Stimulated activated naive CD4-positive, alpha-beta T cell treated with Interleukin-2 at 50 U/mL for 16 hours (primary cell): ENCODE data around the gene UST.

Source experiments
- DNase-seq: peaks from one replicate; lab custom pipeline; 2025; lab: John Stamatoyannopoulos, UW

The UST gene

GRCh38 chr6:148803979-148804378 is 57.1 kb downstream of the UST start:
- DNase-seq = no peak

DNA sequence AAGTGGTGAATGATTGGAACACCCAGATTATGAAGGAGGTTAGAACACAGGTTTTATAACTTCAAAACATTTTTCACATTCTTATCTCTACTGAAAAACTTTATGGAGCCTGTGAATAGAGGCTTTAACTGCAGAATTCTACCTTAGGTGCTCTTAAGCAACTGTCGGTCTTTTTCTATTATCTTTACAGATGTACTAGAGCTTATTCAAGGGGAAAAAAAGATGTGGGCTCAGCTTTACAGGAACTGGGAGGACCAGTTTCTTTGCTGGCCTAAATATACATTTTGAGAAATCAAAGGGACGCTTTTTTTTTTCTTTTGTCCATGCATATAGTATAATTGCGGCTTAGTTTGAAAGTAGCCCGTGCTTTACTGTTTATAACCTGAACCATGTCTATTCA is 58.9 kb downstream of the UST start:
- no peak for DNase-seq

DNA sequence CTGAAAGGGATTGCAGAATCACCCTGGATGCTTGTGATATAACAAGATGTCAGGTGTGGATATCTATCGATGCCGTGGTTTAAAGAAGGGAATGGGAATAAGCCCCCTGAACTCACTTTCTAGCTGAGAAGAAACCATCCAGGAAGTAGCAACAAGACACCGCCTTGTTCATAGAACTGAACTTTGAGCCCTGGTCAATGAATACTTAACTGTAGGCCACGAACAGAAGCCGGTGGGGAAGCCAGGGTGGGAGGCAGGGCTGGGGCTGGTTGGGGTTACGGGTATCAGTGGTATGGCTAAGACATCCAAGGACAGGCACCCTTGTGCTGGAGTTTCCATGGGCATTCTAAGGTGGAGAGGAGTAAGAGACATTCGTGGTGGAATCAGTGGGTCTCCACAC is 61.0 kb downstream of the UST start:
- no peak for DNase-seq

GRCh38 chr6:148808786-148809304 is 62.0 kb downstream of the UST start:
- no peak for DNase-seq

DNA sequence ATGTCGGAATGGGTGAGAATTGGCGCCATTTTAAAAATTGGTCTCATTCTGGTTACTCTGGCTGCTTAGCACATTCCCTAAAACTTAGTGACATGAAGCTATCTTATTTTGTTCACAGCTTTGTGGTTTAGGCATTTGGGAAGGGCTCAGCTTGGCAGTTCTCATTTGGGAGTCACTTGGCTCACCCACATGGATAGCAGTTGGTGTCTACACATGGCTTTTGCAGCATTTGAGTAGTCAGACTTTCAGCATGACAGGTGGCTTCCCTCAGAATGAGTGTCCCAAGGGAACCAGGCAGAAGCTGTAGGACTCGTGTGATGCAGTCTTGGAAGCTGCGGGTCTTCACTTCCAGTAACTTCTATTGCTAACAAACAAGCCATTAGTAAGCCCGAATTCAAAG is 64.6 kb downstream of the UST start:
- DNase-seq = no peak

DNA sequence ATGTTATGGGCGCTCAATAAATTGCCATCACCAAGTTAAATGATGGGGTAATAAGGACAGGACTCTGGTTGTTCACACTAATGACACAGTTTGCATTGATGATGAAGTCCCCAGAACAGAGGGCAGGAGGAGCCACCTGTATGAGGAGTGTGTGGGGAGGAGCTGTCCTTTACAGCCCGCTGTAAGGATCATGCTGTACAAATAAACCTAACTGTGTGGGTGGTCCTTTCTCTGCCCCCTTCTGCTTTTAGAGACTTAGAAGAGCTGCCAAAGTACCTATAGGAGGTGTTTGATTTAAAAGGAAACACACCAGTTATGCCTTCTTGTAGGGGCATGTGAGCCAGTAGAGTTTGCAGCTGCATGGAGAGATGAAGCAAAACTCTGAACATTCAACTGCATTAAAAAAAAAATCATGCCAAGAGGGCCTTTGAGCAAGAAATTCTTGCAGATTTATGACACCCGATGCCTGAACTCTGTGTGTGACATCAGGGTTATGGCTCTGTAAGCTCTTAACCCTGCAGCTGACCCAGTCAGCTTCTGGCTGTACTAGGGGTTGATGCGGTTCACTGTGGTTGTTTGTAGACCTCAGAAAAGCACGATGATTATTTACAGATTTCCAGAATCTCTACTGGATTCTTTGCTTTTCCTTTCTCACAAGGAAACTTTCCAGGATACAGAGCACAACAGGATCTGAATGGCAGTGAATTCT is 67.4 kb downstream of the UST start:
- DNase-seq = no peak

DNA sequence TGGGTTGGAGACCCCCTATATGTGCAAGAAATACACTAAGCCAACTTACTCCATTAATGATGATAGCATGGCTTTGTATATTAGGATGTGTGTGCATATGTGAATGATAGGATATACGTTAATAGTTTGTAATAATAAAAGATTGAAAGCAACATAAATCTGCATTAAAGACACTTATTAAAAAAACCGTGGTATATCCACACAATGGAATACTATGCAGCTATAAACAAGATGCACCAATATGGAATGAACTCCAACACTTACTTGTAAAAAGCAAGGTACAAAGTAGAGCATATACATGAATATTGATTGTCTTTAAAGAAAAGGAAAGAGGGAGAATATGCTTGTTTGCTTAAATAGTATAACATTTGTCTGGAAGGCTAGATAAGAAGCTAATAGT is 68.0 kb downstream of the UST start:
- no peak for DNase-seq

DNA sequence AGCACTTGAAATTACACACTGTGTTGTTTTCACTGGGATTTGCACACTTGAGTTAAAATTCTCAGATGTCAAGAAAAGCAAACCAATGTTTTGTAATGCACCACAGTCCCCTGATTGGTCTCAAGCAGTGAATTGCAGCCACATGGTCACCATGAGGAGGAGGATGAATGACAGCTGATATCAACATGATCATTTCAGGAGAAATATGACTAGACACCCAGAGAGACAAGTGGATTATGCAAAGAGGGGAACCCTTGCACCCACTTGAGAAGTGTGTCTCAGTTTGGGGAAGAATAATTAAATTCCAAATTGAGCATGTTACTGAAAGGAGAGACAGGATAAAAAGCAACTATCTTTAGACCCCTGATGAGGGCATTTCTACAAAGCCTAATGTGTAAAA is 69.3 kb downstream of the UST start:
- DNase-seq = no peak

- DNase-seq = no peak
These were observed 70.9 kb downstream of the UST start for GRCh38 chr6:148817689-148818088.

- DNase-seq = no peak
These were observed 72.2 kb downstream of the UST start for GRCh38 chr6:148818939-148819575.

- DNase-seq = no peak
These were observed 73.0 kb downstream of the UST start for GRCh38 chr6:148819852-148820251.

DNA sequence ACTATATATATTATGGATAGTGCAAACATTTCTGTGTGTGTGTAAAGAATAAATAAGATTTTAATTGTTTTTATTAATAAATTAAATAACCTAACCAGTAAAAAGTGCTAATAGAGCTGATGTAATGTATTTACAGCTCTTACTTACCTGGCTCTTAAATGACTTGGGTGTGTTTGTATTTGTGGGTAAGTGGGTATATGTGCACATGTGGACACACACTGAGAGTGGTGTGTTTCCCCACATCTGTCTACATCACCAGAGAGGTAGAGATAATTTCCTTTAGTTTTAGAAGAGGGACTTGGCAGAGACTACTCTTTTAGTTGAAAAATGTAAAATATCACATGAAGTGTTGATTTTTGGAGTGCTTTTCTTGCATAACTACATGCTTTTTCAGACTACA is 76.0 kb downstream of the UST start:
- DNase-seq = no peak

DNA sequence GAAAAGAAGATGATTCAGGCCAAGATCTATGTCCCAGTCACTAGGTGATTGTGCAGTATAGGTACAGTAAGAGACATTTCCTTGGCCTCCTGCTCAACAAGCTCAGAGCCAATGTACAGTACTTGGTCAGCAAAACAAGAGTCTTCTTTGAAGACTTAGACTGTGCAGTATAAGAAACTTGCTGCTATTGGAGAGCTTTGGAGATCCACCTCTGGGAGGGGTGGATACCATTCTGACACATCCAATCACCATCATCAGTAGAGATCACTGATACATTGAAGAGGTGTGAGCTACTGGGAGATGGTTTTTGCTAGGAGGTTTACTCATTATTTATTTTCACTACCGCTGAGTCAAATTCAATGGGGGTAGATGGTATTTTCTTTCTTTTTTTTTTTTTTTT is 77.5 kb downstream of the UST start:
- DNase-seq = no peak

DNA sequence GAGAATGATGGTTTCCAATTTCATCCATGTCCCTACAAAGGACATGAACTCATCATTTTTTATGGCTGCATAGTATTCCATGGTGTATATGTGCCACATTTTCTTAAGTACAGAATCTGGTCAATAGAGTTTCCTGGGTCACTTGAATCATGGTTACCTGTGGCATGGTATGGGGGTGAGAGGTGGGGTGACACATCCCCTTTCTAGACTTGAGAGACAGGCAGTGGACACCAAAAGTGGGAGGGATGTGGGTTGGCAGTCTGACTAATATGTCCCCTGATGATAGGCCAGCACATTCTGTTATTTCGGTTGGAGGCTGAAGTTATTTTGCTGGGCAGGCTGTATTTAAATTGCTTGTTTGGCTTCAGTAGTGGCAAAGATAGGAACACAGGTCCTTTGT is 78.1 kb downstream of the UST start:
- no peak for DNase-seq

DNA sequence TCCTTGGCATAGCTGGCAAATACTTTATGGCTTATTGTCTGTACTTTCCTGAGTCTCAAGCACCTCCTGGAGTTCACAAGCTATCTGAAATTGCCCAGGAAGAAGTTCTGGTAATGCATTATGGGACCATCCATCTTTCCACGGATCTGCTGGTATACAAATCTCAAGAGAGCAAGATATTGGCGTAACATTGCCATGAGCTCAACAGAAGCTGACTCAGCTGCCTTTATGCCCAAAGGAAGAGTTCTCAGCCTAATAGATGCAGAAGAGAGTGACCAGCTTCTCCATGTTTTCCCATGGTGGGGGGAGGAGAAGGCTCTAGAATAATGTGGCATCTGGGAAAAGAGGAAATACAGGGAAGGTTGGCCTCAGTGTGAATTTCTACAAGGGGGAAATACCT is 78.7 kb downstream of the UST start:
- DNase-seq = no peak

- no peak for DNase-seq
These were observed 80.7 kb downstream of the UST start for GRCh38 chr6:148827416-148828045.

DNA sequence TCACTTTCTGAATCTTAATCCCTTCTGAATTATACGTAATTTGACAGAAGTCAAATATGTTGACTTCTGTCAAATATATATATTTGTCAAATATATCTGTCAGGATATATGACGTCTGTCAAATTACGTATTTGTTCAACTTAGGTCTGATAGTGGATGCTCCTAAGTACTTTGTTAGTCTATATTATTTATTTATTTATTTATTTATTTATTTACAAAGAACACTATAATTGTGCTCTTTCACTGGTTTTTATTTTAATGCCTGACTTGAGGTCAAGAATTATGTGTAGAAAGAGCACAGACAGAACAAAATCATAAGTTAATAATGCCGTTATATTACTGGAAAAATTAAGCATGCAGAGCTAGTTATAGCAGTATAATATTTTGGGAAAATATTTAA is 81.2 kb downstream of the UST start:
- DNase-seq = no peak

GRCh38 chr6:148829415-148830101 is 82.7 kb downstream of the UST start:
- DNase-seq = no peak

DNA sequence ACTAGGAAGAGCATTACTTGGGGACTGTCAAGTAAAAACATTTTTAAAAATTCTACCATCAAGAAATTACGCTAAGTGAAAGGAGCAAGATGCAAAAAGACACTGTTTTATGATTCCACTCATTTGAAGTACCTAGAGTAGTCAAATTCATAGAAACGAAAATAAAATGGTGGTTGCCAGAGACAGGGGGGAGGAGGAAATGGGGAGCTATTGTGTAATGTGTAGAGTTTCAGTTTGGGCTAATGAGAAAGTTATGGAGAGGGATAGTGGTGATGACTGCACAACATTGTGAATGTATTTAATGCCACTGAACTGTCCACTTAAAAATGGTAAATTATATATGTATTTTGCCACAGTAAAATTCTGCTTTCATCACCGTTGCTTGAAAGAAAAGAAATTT is 83.8 kb downstream of the UST start:
- no peak for DNase-seq

GRCh38 chr6:148831064-148831463 is 84.2 kb downstream of the UST start:
- DNase-seq = peak; percentile 26

DNA sequence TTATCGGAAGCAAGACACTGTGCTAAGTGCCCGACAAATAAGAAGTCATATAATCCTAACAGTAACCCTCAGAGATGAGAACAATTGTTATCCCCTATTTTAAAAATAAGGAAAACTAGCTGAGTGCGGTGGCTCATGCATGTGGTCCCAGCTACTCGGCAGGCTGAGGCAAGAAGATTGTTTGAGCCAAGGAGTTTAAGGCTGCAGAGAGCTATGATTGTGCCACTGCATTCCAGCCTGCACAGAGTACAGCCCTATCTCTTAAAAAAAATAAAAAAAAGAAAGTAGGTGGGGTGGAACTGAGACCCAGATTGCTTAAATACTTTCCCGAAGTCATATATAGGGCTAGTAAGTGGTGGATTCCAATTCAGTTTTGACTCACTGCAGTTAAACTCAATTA is 84.7 kb downstream of the UST start:
- DNase-seq = no peak

DNA sequence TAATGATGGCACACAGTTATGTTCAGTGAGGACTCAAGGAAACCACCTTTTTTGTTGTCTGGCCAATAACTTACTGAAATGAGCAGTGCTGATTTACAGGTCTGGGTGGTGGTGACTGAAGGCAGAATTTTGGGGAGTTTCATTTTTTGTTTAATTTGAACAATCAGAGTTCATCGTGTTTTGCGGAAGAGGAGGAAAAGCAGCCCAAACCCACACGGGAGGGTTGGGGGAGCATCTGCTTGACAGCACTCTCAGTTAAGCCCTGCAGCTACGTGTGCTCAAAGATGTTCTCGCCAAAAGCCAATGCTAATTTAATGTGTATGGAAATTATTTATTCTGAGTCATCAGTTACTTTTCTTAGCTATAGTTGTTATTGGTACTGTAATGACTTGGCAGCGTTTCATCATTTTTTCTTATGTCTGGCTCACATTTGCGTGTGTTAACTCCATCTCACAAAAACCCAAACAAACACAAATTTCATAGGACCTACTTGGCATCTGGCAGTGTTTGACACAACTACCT is 89.2 kb downstream of the UST start:
- DNase-seq = peak; percentile 66

GRCh38 chr6:148836751-148837150 is 89.9 kb downstream of the UST start:
- DNase-seq = no peak
